ENCODE data around the gene GALNT16. TPM values are rescaled to one million over a fixed set of nuclear protein-coding genes. Genes with fewer than 3 reads are reported as not detected.

The GALNT16 gene
- total RNA-seq, 1 experiment from 2014 or later: 0.33 TPM

- Histone ChIP-seq H4K20me1 (ENCODE audit: low read length) (no peaks in the 10 kb centered on the region), H3K36me3 (ENCODE audit: low read depth, low read length) (peaks cover 18% of the 10 kb centered on the region), H3K9me2 (replicated peaks; ENCODE audit: low read length) (no peaks in the 10 kb centered on the region), H3K27me3 (ENCODE audit: low read length) (no peaks in the 10 kb centered on the region), H3K79me2 (ENCODE audit: low read length) (no peaks in the 10 kb centered on the region), H3K4me3 (ENCODE audit: low read length) (no peak overlapping the region), H3K9ac (ENCODE audit: low read length) (no peak overlapping the region), H2AFZ (ENCODE audit: low read length) (no peak overlapping the region), H3K9me3 (ENCODE audit: low read length) (no peaks in the 10 kb centered on the region), H3K4me2 (ENCODE audit: low read length) (no peak overlapping the region), H3K4me1 (ENCODE audit: insufficient read depth, low read length) (no peaks in the 10 kb centered on the region), H3F3A (ENCODE audit: low read length, unreplicated experiment) (no peaks in the 10 kb centered on the region), H3K27ac (ENCODE audit: low read length) (no peak overlapping the region)
- BruUV-seq (replicated peaks): no TSS peak
- peak; percentile 9; the same call in 1 of the 2 replicates for ATAC-seq
- DNase-seq: no peak
- TF ChIP-seq CTCF (conservative IDR thresholded peaks at IDR 0.05; ENCODE audit: low read depth, low read length) (no peak), EZH2phosphoT487 (IDR thresholded peaks at IDR 0.05; ENCODE audit: borderline replicate concordance, low read length) (no peak)
- CTCF ChIA-PET: interaction anchor here (0.7 kb wide), 1 partner anchor 676 kb away, joined by 7 read pairs; no protein-coding TSS in a partner anchor
- intact Hi-C loops (cut with micrococcal nuclease): no loop called here
- POLR2A ChIA-PET (ENCODE audit: unreplicated experiment): no interaction called here
Measured at GRCh38 chr14:69372146-69372545, 112.2 kb downstream of the GALNT16 start.

- Histone ChIP-seq H3K79me2 (ENCODE audit: low read length) (no peaks in the 10 kb centered on the region), H2AFZ (ENCODE audit: low read length) (no peak overlapping the region), H3K4me1 (ENCODE audit: insufficient read depth, low read length) (no peaks in the 10 kb centered on the region), H3K36me3 (ENCODE audit: low read depth, low read length) (peaks cover 23% of the 10 kb centered on the region), H4K20me1 (ENCODE audit: low read length) (no peaks in the 10 kb centered on the region), H3K27ac (ENCODE audit: low read length) (no peak overlapping the region), H3K4me2 (ENCODE audit: low read length) (no peak overlapping the region), H3K9me3 (ENCODE audit: low read length) (no peaks in the 10 kb centered on the region), H3K27me3 (ENCODE audit: low read length) (no peaks in the 10 kb centered on the region), H3F3A (ENCODE audit: low read length, unreplicated experiment) (no peaks in the 10 kb centered on the region), H3K9me2 (replicated peaks; ENCODE audit: low read length) (no peaks in the 10 kb centered on the region), H3K4me3 (ENCODE audit: low read length) (no peak overlapping the region), H3K9ac (ENCODE audit: low read length) (no peak overlapping the region)
- TF ChIP-seq EZH2 (IDR thresholded peaks at IDR 0.05; ENCODE audit: low read length, unreplicated experiment) (no peak), EZH2phosphoT487 (IDR thresholded peaks at IDR 0.05; ENCODE audit: borderline replicate concordance, low read length) (no peak)
- ChIA-PET CTCF (no interaction called here), POLR2A (ENCODE audit: unreplicated experiment) (interaction anchor here (0.7 kb wide), 1 partner anchor 45 kb away, joined by 5 read pairs; no protein-coding TSS in a partner anchor)
- intact Hi-C loops (cut with micrococcal nuclease): no loop called here
- DNase-seq (no peak), ATAC-seq (no peak)
- no TSS peak for BruUV-seq (replicated peaks)
Measured at GRCh38 chr14:69373104-69373503, 113.1 kb downstream of the GALNT16 start.

GRCh38 chr14:69374235-69374634 lies 114.3 kb downstream of the GALNT16 start:
- Histone ChIP-seq H3K36me3 (ENCODE audit: low read depth, low read length) (peaks cover 26% of the 10 kb centered on the region), H3K9me3 (ENCODE audit: low read length) (no peaks in the 10 kb centered on the region), H3K4me3 (ENCODE audit: low read length) (no peak overlapping the region), H3K4me2 (ENCODE audit: low read length) (no peak overlapping the region), H3F3A (ENCODE audit: low read length, unreplicated experiment) (no peaks in the 10 kb centered on the region), H3K9ac (ENCODE audit: low read length) (no peak overlapping the region), H2AFZ (ENCODE audit: low read length) (no peak overlapping the region), H4K20me1 (ENCODE audit: low read length) (no peaks in the 10 kb centered on the region), H3K9me2 (replicated peaks; ENCODE audit: low read length) (no peaks in the 10 kb centered on the region), H3K27ac (ENCODE audit: low read length) (no peak overlapping the region), H3K4me1 (ENCODE audit: insufficient read depth, low read length) (no peaks in the 10 kb centered on the region), H3K79me2 (ENCODE audit: low read length) (no peaks in the 10 kb centered on the region), H3K27me3 (ENCODE audit: low read length) (no peaks in the 10 kb centered on the region)
- DNase-seq (no peak), ATAC-seq (no peak)
- intact Hi-C loops (cut with micrococcal nuclease): no loop called here
- ChIA-PET CTCF (no interaction called here), POLR2A (ENCODE audit: unreplicated experiment) (no interaction called here)
- TF ChIP-seq CTCF (conservative IDR thresholded peaks at IDR 0.05; ENCODE audit: low read depth, low read length) (no peak), EZH2 (IDR thresholded peaks at IDR 0.05; ENCODE audit: low read length, unreplicated experiment) (no peak), EZH2phosphoT487 (IDR thresholded peaks at IDR 0.05; ENCODE audit: borderline replicate concordance, low read length) (no peak)
- no TSS peak for BruUV-seq (replicated peaks)

Measured in PC-3 (cell line).